K562 (cell line): Measurements from ENCODE around the gene C15orf61. TPM values are rescaled to one million over a fixed set of nuclear protein-coding genes. Genes with fewer than 3 reads are reported as not detected.

ENCODE experiments used
- ARID1B ChIP-seq: fragments of 450-650 bp; IDR thresholded peaks from 2 replicates; pipeline ENCODE4 v1.6.1; 2016; ENCODE audit warnings: antibody characterized with exemption, mild to moderate bottlenecking, inconsistent platforms
- BACH1 ChIP-seq: fragments of 200-800 bp; sonication (Bioruptor generic); IDR thresholded peaks from 2 replicates; pipeline ENCODE4 v1.6.1; 2016; ENCODE audit warnings: missing genetic modification characterization, missing compliant biosample characterization
- BRCA1 ChIP-seq, 2 experiments: fragments of 450-650 bp in 1 of 2; sonication (generic) in 1 of 2; formaldehyde crosslinking in 1 of 2; IDR thresholded peaks; 2 replicates each; pipeline versions ENCODE4 v1.5.0 to v1.6.1; 2017 to 2020; ENCODE audit warnings: mild to moderate bottlenecking in 1 of 2, missing genetic modification reagents in 1 of 2
- CBFA2T2 ChIP-seq: fragments of 450-650 bp; conservative IDR thresholded peaks from 2 replicates; pipeline ENCODE4 v1.6.1; 2017; ENCODE audit warnings: mild to moderate bottlenecking
- CCAR2 ChIP-seq: fragments of 200-400 bp; formaldehyde crosslinking; IDR thresholded peaks from 2 replicates; pipeline ENCODE4 v1.6.1; 2017; ENCODE audit warnings: mild to moderate bottlenecking, low read depth, low read length
- GATAD2A ChIP-seq: fragments of 450-650 bp; IDR thresholded peaks from 2 replicates; pipeline ENCODE4 v1.6.1; 2017
- KLF10 ChIP-seq: fragments of 250-450 bp; sonication (Bioruptor Pico); IDR thresholded peaks from 2 replicates; pipeline ENCODE4 v1.6.1; 2021; ENCODE audit warnings: matching md5 sums
- LARP7 ChIP-seq: fragments of 450-650 bp; IDR thresholded peaks from 2 replicates; pipeline ENCODE4 v1.6.1; 2016
- MXD1 ChIP-seq: fragments of 250-450 bp; sonication (Bioruptor Pico); IDR thresholded peaks from 2 replicates; pipeline ENCODE4 v1.8.0; 2021; ENCODE audit warnings: borderline replicate concordance, mild to moderate bottlenecking, moderate library complexity; ENCODE audit not compliant: poor library complexity, severe bottlenecking
- POLR2G ChIP-seq: fragments of 200-400 bp; formaldehyde crosslinking; IDR thresholded peaks from 2 replicates; pipeline ENCODE4 v1.6.1; 2017; ENCODE audit warnings: low read depth, mild to moderate bottlenecking, antibody characterized with exemption, low read length, moderate library complexity
- TAF15 ChIP-seq: fragments of 200-400 bp; formaldehyde crosslinking; IDR thresholded peaks from 2 replicates; pipeline ENCODE4 v1.6.1; 2017; ENCODE audit warnings: mild to moderate bottlenecking, low read depth, low read length, moderate library complexity
- ZNF232 ChIP-seq: sonication (generic); formaldehyde crosslinking; IDR thresholded peaks from 2 replicates; pipeline ENCODE4 v1.8.0; 2022; ENCODE audit warnings: mild to moderate bottlenecking, missing genetic modification reagents
- polyA plus RNA-seq, 8 experiments: library from polyadenylated mRNA; depleted of rRNA in 4 of 8; stranded (reverse) in 5 of 8; unstranded in 3 of 8; fragments of >200 nt; fragmentation: Nextera tagmentation in 2 of 8; fragmentation: Illumina TruSeq in 1 of 8; extraction: Ambion mirVana in 2 of 8; extraction: Trizol in 1 of 8; gene quantifications; 2 replicates each; pipeline versions ENCODE4 v1.2.1 to v1.2.3, GENCODE V29; 2011 to 2014; ENCODE audit warnings: inconsistent platforms in 1 of 8, missing spikeins in 1 of 8
- total RNA-seq, 7 experiments: library from RNA; depleted of rRNA in 6 of 7; stranded (reverse); fragments of >200 nt in 6 of 7; fragmentation: Illumina TruSeq in 2 of 7; extraction: Trizol in 2 of 7; gene quantifications; 2 replicates each; pipeline versions ENCODE4 v1.2.1 to v1.2.3, GENCODE V29; 2011 to 2021; ENCODE audit warnings: low replicate concordance in 1 of 7
- TF ChIP-seq, protein P1 (sequence below): fragments of 450-650 bp; IDR thresholded peaks from 2 replicates; pipeline ENCODE4 v1.6.1; 2016; ENCODE audit warnings: low read depth
- TF ChIP-seq, protein P2 (sequence below): fragments of 200-400 bp; formaldehyde crosslinking; IDR thresholded peaks from 2 replicates; pipeline ENCODE4 v1.6.1; 2017; ENCODE audit warnings: mild to moderate bottlenecking, low read depth, low read length, moderate library complexity
- TF ChIP-seq, protein P3 (sequence below), 3 experiments: IDR thresholded peaks in 2 of 3; conservative IDR thresholded peaks in 1 of 3; 2 replicates each; pipeline ENCODE4 v1.5.1; 2011 to 2012; ENCODE audit warnings: low read length in 3 of 3, mild to moderate bottlenecking in 3 of 3, control low read depth in 2 of 3, improper control_type of control experiment in 1 of 3, inconsistent platforms in 1 of 3, low read depth in 1 of 3, mixed read lengths in 1 of 3, moderate library complexity in 1 of 3; ENCODE audit not compliant: insufficient read depth in 2 of 3

The C15orf61 gene
- total and polyA plus RNA-seq, 9 of the 15 experiments (the other 6 are each of a cell fraction or from before 2014, with no cell fraction given), result 1.6 to 10.5 (median 4.3) TPM

- TF ChIP-seq, protein P1, sequence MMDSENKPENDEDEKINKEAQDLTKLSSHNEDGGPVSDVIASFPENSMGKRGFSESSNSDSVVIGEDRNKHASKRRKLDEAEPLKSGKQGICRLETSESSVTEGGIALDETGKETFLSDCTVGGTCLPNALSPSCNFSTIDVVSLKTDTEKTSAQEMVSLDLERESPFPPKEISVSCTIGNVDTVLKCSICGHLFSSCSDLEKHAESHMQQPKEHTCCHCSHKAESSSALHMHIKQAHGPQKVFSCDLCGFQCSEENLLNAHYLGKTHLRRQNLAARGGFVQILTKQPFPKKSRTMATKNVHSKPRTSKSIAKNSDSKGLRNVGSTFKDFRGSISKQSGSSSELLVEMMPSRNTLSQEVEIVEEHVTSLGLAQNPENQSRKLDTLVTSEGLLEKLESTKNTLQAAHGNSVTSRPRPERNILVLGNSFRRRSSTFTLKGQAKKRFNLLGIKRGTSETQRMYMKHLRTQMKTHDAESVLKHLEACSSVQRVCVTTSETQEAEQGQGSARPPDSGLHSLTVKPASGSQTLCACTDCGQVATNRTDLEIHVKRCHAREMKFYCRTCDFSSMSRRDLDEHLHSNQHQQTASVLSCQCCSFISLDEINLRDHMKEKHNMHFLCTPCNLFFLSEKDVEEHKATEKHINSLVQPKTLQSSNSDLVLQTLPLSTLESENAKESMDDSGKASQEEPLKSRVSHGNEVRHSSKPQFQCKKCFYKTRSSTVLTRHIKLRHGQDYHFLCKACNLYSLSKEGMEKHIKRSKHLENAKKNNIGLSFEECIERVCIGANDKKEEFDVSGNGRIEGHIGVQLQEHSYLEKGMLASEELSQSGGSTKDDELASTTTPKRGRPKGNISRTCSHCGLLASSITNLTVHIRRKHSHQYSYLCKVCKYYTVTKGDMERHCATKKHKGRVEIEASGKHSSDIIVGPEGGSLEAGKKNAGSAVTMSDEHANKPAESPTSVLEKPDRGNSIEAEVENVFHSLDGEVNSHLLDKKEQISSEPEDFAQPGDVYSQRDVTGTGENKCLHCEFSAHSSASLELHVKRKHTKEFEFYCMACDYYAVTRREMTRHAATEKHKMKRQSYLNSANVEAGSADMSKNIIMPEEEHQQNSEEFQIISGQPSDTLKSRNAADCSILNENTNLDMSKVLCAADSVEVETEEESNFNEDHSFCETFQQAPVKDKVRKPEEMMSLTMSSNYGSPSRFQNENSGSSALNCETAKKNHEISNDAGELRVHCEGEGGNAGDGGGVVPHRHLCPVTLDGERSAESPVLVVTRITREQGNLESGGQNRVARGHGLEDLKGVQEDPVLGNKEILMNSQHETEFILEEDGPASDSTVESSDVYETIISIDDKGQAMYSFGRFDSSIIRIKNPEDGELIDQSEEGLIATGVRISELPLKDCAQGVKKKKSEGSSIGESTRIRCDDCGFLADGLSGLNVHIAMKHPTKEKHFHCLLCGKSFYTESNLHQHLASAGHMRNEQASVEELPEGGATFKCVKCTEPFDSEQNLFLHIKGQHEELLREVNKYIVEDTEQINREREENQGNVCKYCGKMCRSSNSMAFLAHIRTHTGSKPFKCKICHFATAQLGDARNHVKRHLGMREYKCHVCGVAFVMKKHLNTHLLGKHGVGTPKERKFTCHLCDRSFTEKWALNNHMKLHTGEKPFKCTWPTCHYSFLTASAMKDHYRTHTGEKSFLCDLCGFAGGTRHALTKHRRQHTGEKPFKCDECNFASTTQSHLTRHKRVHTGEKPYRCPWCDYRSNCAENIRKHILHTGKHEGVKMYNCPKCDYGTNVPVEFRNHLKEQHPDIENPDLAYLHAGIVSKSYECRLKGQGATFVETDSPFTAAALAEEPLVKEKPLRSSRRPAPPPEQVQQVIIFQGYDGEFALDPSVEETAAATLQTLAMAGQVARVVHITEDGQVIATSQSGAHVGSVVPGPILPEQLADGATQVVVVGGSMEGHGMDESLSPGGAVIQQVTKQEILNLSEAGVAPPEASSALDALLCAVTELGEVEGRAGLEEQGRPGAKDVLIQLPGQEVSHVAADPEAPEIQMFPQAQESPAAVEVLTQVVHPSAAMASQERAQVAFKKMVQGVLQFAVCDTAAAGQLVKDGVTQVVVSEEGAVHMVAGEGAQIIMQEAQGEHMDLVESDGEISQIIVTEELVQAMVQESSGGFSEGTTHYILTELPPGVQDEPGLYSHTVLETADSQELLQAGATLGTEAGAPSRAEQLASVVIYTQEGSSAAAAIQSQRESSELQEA, result no peak
- TF ChIP-seq, protein P2, sequence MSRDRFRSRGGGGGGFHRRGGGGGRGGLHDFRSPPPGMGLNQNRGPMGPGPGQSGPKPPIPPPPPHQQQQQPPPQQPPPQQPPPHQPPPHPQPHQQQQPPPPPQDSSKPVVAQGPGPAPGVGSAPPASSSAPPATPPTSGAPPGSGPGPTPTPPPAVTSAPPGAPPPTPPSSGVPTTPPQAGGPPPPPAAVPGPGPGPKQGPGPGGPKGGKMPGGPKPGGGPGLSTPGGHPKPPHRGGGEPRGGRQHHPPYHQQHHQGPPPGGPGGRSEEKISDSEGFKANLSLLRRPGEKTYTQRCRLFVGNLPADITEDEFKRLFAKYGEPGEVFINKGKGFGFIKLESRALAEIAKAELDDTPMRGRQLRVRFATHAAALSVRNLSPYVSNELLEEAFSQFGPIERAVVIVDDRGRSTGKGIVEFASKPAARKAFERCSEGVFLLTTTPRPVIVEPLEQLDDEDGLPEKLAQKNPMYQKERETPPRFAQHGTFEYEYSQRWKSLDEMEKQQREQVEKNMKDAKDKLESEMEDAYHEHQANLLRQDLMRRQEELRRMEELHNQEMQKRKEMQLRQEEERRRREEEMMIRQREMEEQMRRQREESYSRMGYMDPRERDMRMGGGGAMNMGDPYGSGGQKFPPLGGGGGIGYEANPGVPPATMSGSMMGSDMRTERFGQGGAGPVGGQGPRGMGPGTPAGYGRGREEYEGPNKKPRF, result no peak
- no peak for TF ChIP-seq POLR2G
- no peak for TF ChIP-seq TAF15
- TF ChIP-seq LARP7, result no peak
- TF ChIP-seq GATAD2A, result no peak
- TF ChIP-seq, protein P3, sequence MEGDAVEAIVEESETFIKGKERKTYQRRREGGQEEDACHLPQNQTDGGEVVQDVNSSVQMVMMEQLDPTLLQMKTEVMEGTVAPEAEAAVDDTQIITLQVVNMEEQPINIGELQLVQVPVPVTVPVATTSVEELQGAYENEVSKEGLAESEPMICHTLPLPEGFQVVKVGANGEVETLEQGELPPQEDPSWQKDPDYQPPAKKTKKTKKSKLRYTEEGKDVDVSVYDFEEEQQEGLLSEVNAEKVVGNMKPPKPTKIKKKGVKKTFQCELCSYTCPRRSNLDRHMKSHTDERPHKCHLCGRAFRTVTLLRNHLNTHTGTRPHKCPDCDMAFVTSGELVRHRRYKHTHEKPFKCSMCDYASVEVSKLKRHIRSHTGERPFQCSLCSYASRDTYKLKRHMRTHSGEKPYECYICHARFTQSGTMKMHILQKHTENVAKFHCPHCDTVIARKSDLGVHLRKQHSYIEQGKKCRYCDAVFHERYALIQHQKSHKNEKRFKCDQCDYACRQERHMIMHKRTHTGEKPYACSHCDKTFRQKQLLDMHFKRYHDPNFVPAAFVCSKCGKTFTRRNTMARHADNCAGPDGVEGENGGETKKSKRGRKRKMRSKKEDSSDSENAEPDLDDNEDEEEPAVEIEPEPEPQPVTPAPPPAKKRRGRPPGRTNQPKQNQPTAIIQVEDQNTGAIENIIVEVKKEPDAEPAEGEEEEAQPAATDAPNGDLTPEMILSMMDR (IDR thresholded peaks at IDR 0.05 in 2 of 3, conservative IDR thresholded peaks at IDR 0.05 in 1 of 3; ENCODE audit: insufficient read depth in 2 of 3, low read depth in 1 of 3, low read length in 3 of 3), result no peak
- no peak for TF ChIP-seq ARID1B
- no peak for TF ChIP-seq MXD1 (CRISPR knock-in tag)
- TF ChIP-seq KLF10, result no peak
- TF ChIP-seq BRCA1 (IDR thresholded peaks at IDR 0.05), result no peak
- no peak for TF ChIP-seq BRCA1 (CRISPR knock-in tag; IDR thresholded peaks at IDR 0.05)
- TF ChIP-seq CBFA2T2, result no peak
- TF ChIP-seq ZNF232 (CRISPR knock-in tag), result no peak
- no peak for TF ChIP-seq CCAR2
- no peak for TF ChIP-seq BACH1
These were observed 48.0 kb upstream of the C15orf61 start (continued) for GRCh38 chr15:67472957-67473356.
